Loucy (cell line): ENCODE results near the gene ESF1.

ENCODE experiments used
- H2AFZ ChIP-seq: fragments of 200-600 bp; sonication (generic); 2 replicates; pipeline ENCODE4 v1.6.0; 2016; ENCODE audit warnings: antibody characterized with exemption, mild to moderate bottlenecking, low read length, moderate library complexity
- H3F3A ChIP-seq: fragments of 200-600 bp; 2 replicates; pipeline ENCODE4 v1.6.0; 2016; ENCODE audit warnings: antibody characterized with exemption, low read depth, mild to moderate bottlenecking
- H3K27me3 ChIP-seq: fragments of 200-600 bp; sonication (generic); 2 replicates; pipeline ENCODE4 v1.6.1; 2014; ENCODE audit warnings: low read length, mild to moderate bottlenecking; ENCODE audit not compliant: insufficient read depth, poor library complexity, severe bottlenecking
- H3K36me3 ChIP-seq: fragments of 200-600 bp; sonication (generic); 2 replicates; pipeline ENCODE4 v1.6.1; 2016; ENCODE audit warnings: low read length; ENCODE audit not compliant: insufficient read depth
- H3K4me1 ChIP-seq: fragments of 200-600 bp; sonication (generic); 2 replicates; pipeline ENCODE4 v1.5.1; 2014; ENCODE audit warnings: low read length, mild to moderate bottlenecking; ENCODE audit not compliant: insufficient read depth, poor library complexity, severe bottlenecking
- H3K4me2 ChIP-seq: fragments of 200-600 bp; sonication (generic); 2 replicates; pipeline ENCODE4 v1.6.0; 2014; ENCODE audit warnings: antibody characterized with exemption, low read length, low read depth, mild to moderate bottlenecking; ENCODE audit not compliant: poor library complexity, severe bottlenecking
- H3K4me3 ChIP-seq: fragments of 200-600 bp; sonication (generic); 2 replicates; pipeline ENCODE4 v1.5.1; 2014; ENCODE audit warnings: low read length, mild to moderate bottlenecking, mixed read lengths; ENCODE audit not compliant: poor library complexity, severe bottlenecking
- H3K79me2 ChIP-seq: fragments of 200-600 bp; sonication (generic); 2 replicates; pipeline ENCODE4 v1.6.1; 2014; ENCODE audit warnings: low read length; ENCODE audit not compliant: insufficient read depth
- H3K9ac ChIP-seq: fragments of 200-600 bp; sonication (generic); 2 replicates; pipeline ENCODE4 v1.6.0; 2014; ENCODE audit warnings: mild to moderate bottlenecking, low read depth, low read length, moderate library complexity; ENCODE audit not compliant: poor library complexity, severe bottlenecking
- H3K9me2 ChIP-seq: fragments of 200-600 bp; sonication (generic); replicated peaks from 2 replicates; pipeline ENCODE4 v1.6.1; 2016; ENCODE audit warnings: low read depth, low read length, mixed read lengths
- H3K9me3 ChIP-seq: fragments of 200-600 bp; sonication (generic); 2 replicates; pipeline ENCODE4 v1.6.1; 2014; ENCODE audit warnings: mild to moderate bottlenecking, antibody characterized with exemption, low read length, low read depth; ENCODE audit not compliant: insufficient read depth
- H4K20me1 ChIP-seq: fragments of 200-600 bp; sonication (generic); 2 replicates; pipeline ENCODE4 v1.6.0; 2014; ENCODE audit warnings: antibody characterized with exemption, low read length, mild to moderate bottlenecking; ENCODE audit not compliant: insufficient read depth, poor library complexity, severe bottlenecking
- CTCF ChIP-seq: fragments of 200-600 bp; sonication (generic); conservative IDR thresholded peaks from 2 replicates; pipeline ENCODE4 v1.5.1; 2014; ENCODE audit warnings: mild to moderate bottlenecking, antibody characterized with exemption, low read length
- EZH2phosphoT487 ChIP-seq: fragments of 200-600 bp; IDR thresholded peaks from 2 replicates; pipeline ENCODE4 v1.6.1; 2018; ENCODE audit warnings: antibody characterized with exemption, mild to moderate bottlenecking, moderate library complexity, borderline replicate concordance

The ESF1 gene

GRCh38 chr20:13772529-13772928 is 12.2 kb downstream of the ESF1 start:
- H3K9ac ChIP-seq: no peak overlapping the region
- H3F3A ChIP-seq: no peaks in the 10 kb centered on the region
- no peaks in the 10 kb centered on the region for H3K4me1 ChIP-seq
- TF ChIP-seq EZH2phosphoT487 (no peak), CTCF (no peak)
- no peaks in the 10 kb centered on the region for H3K27me3 ChIP-seq
- H2AFZ ChIP-seq: no peak overlapping the region
- no peaks in the 10 kb centered on the region for H3K9me2 ChIP-seq
- no peak overlapping the region for H3K4me3 ChIP-seq
- H3K9me3 ChIP-seq: no peaks in the 10 kb centered on the region
- H3K36me3 ChIP-seq: peaks cover 71% of the 10 kb centered on the region; the same call in 1 of the 2 replicates
- H3K79me2 ChIP-seq: no peaks in the 10 kb centered on the region
- peaks cover 4% of the 10 kb centered on the region for H4K20me1 ChIP-seq
- no peak overlapping the region for H3K4me2 ChIP-seq

GRCh38 chr20:13771853-13772453 is 12.8 kb downstream of the ESF1 start:
- Histone ChIP-seq H3K4me3 (no peak overlapping the region), H3F3A (no peaks in the 10 kb centered on the region), H2AFZ (no peak overlapping the region), H4K20me1 (peaks cover 4% of the 10 kb centered on the region), H3K4me2 (no peak overlapping the region), H3K9ac (no peak overlapping the region), H3K4me1 (no peaks in the 10 kb centered on the region), H3K36me3 (peaks cover 73% of the 10 kb centered on the region; the same call in 1 of the 2 replicates), H3K27me3 (no peaks in the 10 kb centered on the region), H3K79me2 (no peaks in the 10 kb centered on the region), H3K9me3 (no peaks in the 10 kb centered on the region; the same call in 1 of the 2 replicates), H3K9me2 (no peaks in the 10 kb centered on the region)
- TF ChIP-seq EZH2phosphoT487 (no peak), CTCF (peak; percentile 63)

- no peak overlapping the region for H3K4me3 ChIP-seq
- TF ChIP-seq EZH2phosphoT487: no peak
- TF ChIP-seq CTCF: no peak
- no peaks in the 10 kb centered on the region for H3K9me2 ChIP-seq
- H3K36me3 ChIP-seq: peaks cover 74% of the 10 kb centered on the region
- H3F3A ChIP-seq: no peaks in the 10 kb centered on the region
- no peak overlapping the region for H3K4me2 ChIP-seq
- H3K79me2 ChIP-seq: no peaks in the 10 kb centered on the region
- peaks cover 7% of the 10 kb centered on the region for H4K20me1 ChIP-seq
- peaks cover 17% of the 10 kb centered on the region for H3K9me3 ChIP-seq
- H3K9ac ChIP-seq: no peak overlapping the region
- peaks cover 4% of the 10 kb centered on the region for H3K27me3 ChIP-seq
- no peak overlapping the region for H2AFZ ChIP-seq
- no peaks in the 10 kb centered on the region for H3K4me1 ChIP-seq
Observed at GRCh38 chr20:13770141-13770540, 14.6 kb downstream of the ESF1 start.
